ENCODE results near the gene TMEM128.

The TMEM128 gene

DNA sequence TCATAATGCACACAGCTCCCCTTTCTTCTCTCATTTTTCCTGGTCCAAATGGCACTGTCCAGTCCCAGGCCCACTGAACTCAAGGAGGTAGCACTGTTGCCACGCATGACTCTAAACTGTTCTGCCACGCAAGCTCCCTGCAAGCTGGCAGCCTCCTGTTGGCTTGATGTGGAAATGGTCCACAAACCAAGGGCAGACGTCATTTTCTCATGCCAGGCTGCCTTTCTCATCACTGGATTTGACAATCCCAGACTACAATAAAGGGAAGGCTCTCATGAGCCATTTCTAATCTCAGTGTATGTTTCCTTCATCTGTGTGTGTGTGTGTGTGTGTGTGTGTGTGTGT is 43.6 kb downstream of the TMEM128 start:
- H3K14ac ChIP-seq (ENCODE audit: low read length), result no peak overlapping the region
- H3K4ac ChIP-seq (ENCODE audit: low read length), result no peak overlapping the region
- WGBS, 2 donors (ENCODE audit: extremely low coverage in 2 of 2, insufficient read length in 2 of 2, insufficient replicate concordance in 1 of 2), result no CpG with 5 or more reads among the region's 3 CpGs
- no peak overlapping the region for H3K23ac ChIP-seq (ENCODE audit: low read depth, low read length, poor library complexity)
- no peak overlapping the region for H3K9ac ChIP-seq (ENCODE audit: low read depth, low read length, poor library complexity)
- H2BK15ac ChIP-seq (ENCODE audit: low read length), result no peak overlapping the region
- H2BK120ac ChIP-seq (ENCODE audit: low read depth, low read length), result no peak overlapping the region
- peaks cover 0 to 15% (median 0%) of the 10 kb centered on the region in 3 experiments for H3K27me3 ChIP-seq (ENCODE audit: control insufficient read depth in 3 of 3, insufficient read depth in 3 of 3, low read depth in 1 of 3, low read length in 3 of 3)
- H3K4me2 ChIP-seq (ENCODE audit: insufficient read depth, low read length, poor library complexity, severe bottlenecking), result no peak overlapping the region
- H3K9me3 ChIP-seq (replicated peaks in 1 of 2; ENCODE audit: control insufficient read depth in 2 of 2, insufficient read depth in 1 of 2, low read depth in 1 of 2, low read length in 2 of 2), result no peaks in the 10 kb centered on the region
- no peak overlapping the region for H3K18ac ChIP-seq (ENCODE audit: low read length)
- no peak overlapping the region for H3K27ac ChIP-seq (replicated peaks; ENCODE audit: low read length)
- H3K4me1 ChIP-seq (ENCODE audit: control insufficient read depth in 2 of 2, insufficient read depth in 1 of 2, low read depth in 1 of 2, low read length in 2 of 2), result peaks cover 0 to 5% of the 10 kb centered on the region in 2 donors
- no peaks in the 10 kb centered on the region for H3K36me3 ChIP-seq (replicated peaks in 1 of 2; ENCODE audit: control insufficient read depth in 2 of 2, insufficient read depth in 2 of 2, low read length in 2 of 2)
- no peak overlapping the region for H4K91ac ChIP-seq (ENCODE audit: low read depth, low read length, poor library complexity)
- no peak overlapping the region for H2BK12ac ChIP-seq (ENCODE audit: low read length)
- no peak overlapping the region for H2AK5ac ChIP-seq (ENCODE audit: low read depth, low read length)
- H4K8ac ChIP-seq (ENCODE audit: low read depth, low read length), result no peak overlapping the region
- no peak for DNase-seq (ENCODE audit: low spot score)
- no peak overlapping the region for H3K4me3 ChIP-seq (ENCODE audit: low read length in 2 of 2)
- H2BK5ac ChIP-seq (ENCODE audit: low read length), result no peak overlapping the region
- H2AFZ ChIP-seq (ENCODE audit: low read length), result no peak overlapping the region
- H3K79me1 ChIP-seq (ENCODE audit: low read depth, low read length), result no peaks in the 10 kb centered on the region

DNA sequence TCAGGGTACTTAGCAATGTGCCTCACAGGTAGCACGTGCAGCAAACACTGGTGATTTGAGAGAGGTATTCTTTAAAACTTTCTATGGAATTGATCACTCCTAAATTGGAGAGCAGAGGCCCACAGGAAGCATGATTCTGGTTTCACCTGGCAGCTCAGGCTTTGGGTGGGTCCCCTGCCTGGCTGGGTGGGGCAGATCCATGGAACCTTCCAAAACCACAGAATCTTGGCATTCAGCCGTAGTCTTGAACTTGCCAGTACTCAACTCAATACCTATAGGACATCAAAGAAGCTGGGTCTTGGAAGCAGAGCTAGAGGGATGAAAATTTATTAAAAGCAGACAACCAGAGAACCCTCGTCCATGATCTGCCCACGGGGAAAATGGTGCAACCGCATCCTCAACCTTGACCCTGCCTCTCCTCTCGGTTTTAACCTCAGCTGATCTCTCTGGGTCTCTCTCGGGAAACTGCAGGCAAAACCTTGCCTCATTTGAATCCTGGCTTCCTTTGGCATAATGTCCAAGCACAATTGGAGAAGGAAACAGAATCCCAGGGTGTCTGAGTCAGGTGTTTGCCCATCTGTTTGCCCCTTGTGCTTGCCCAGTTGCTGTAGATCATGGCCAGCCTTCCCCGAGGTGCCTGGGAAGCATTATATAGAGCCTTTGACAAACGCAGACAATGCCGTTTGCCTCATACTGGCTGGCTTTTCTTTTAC is 44.2 kb downstream of the TMEM128 start:
- Histone ChIP-seq H2BK12ac (ENCODE audit: low read length) (no peak overlapping the region), H3K4me1 (ENCODE audit: control insufficient read depth in 2 of 2, insufficient read depth in 1 of 2, low read depth in 1 of 2, low read length in 2 of 2) (peaks cover 0 to 5% of the 10 kb centered on the region in 2 donors), H3K79me1 (ENCODE audit: low read depth, low read length) (no peaks in the 10 kb centered on the region), H3K23ac (ENCODE audit: low read depth, low read length, poor library complexity) (no peak overlapping the region), H3K27me3 (ENCODE audit: control insufficient read depth in 3 of 3, insufficient read depth in 3 of 3, low read depth in 1 of 3, low read length in 3 of 3) (peaks cover 0 to 12% (median 0%) of the 10 kb centered on the region in 3 experiments), H4K8ac (ENCODE audit: low read depth, low read length) (no peak overlapping the region), H2BK15ac (ENCODE audit: low read length) (no peak overlapping the region), H3K18ac (ENCODE audit: low read length) (no peak overlapping the region), H3K9ac (ENCODE audit: low read depth, low read length, poor library complexity) (no peak overlapping the region), H2BK5ac (ENCODE audit: low read length) (no peak overlapping the region), H2BK120ac (ENCODE audit: low read depth, low read length) (no peak overlapping the region), H2AK5ac (ENCODE audit: low read depth, low read length) (no peak overlapping the region), H3K36me3 (replicated peaks in 1 of 2; ENCODE audit: control insufficient read depth in 2 of 2, insufficient read depth in 2 of 2, low read length in 2 of 2) (no peaks in the 10 kb centered on the region), H3K27ac (replicated peaks; ENCODE audit: low read length) (no peak overlapping the region), H3K14ac (ENCODE audit: low read length) (no peak overlapping the region), H2AFZ (ENCODE audit: low read length) (no peak overlapping the region), H3K4me3 (ENCODE audit: low read length in 2 of 2) (no peak overlapping the region), H3K4ac (ENCODE audit: low read length) (no peak overlapping the region), H3K9me3 (replicated peaks in 1 of 2; ENCODE audit: control insufficient read depth in 2 of 2, insufficient read depth in 1 of 2, low read depth in 1 of 2, low read length in 2 of 2) (no peaks in the 10 kb centered on the region), H3K4me2 (ENCODE audit: insufficient read depth, low read length, poor library complexity, severe bottlenecking) (no peak overlapping the region), H4K91ac (ENCODE audit: low read depth, low read length, poor library complexity) (no peak overlapping the region)
- DNase-seq (ENCODE audit: low spot score), result no peak
- WGBS, 2 donors (ENCODE audit: extremely low coverage in 2 of 2, insufficient read length in 2 of 2, insufficient replicate concordance in 1 of 2), result no CpG with 5 or more reads among the region's 10 CpGs

DNA sequence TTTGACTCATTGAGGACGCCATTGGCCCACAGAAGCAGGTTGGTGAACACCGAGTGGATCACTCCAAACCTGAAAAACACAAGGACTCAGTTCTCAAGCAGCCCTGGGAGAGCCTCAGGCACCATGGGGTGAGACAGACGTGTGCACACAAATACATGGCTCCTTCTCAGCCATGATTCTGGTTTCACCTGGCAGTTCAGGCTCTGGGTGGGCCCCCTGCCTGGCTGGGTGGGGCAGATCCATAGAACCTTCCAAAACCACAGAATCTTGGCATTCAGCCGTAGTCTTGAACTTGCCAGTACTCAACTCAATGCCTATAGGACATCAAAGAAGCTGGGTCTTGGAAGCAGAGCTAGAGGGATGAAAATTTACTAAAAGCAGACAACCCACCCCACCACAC is 45.5 kb downstream of the TMEM128 start:
- H2BK15ac ChIP-seq (ENCODE audit: low read length), result no peak overlapping the region
- no peak overlapping the region for H2BK5ac ChIP-seq (ENCODE audit: low read length)
- H2AFZ ChIP-seq (ENCODE audit: low read length), result no peak overlapping the region
- no peak overlapping the region for H3K23ac ChIP-seq (ENCODE audit: low read depth, low read length, poor library complexity)
- no peak overlapping the region for H2AK5ac ChIP-seq (ENCODE audit: low read depth, low read length)
- no peak overlapping the region for H3K4me2 ChIP-seq (ENCODE audit: insufficient read depth, low read length, poor library complexity, severe bottlenecking)
- no peak overlapping the region for H3K27ac ChIP-seq (replicated peaks; ENCODE audit: low read length)
- H3K9me3 ChIP-seq (replicated peaks in 1 of 2; ENCODE audit: control insufficient read depth in 2 of 2, insufficient read depth in 1 of 2, low read depth in 1 of 2, low read length in 2 of 2), result no peaks in the 10 kb centered on the region
- no peak overlapping the region for H3K9ac ChIP-seq (ENCODE audit: low read depth, low read length, poor library complexity)
- no peak overlapping the region for H2BK12ac ChIP-seq (ENCODE audit: low read length)
- peaks cover 0 to 5% of the 10 kb centered on the region in 2 donors for H3K4me1 ChIP-seq (ENCODE audit: control insufficient read depth in 2 of 2, insufficient read depth in 1 of 2, low read depth in 1 of 2, low read length in 2 of 2)
- no peaks in the 10 kb centered on the region for H3K36me3 ChIP-seq (replicated peaks in 1 of 2; ENCODE audit: control insufficient read depth in 2 of 2, insufficient read depth in 2 of 2, low read length in 2 of 2)
- H3K4ac ChIP-seq (ENCODE audit: low read length), result no peak overlapping the region
- WGBS, 2 donors (ENCODE audit: extremely low coverage in 2 of 2, insufficient read length in 2 of 2, insufficient replicate concordance in 1 of 2), result no CpG with 5 or more reads among the region's 4 CpGs
- no peak overlapping the region for H3K18ac ChIP-seq (ENCODE audit: low read length)
- no peak overlapping the region for H4K91ac ChIP-seq (ENCODE audit: low read depth, low read length, poor library complexity)
- no peak overlapping the region for H3K14ac ChIP-seq (ENCODE audit: low read length)
- H4K8ac ChIP-seq (ENCODE audit: low read depth, low read length), result no peak overlapping the region
- no peak overlapping the region for H3K4me3 ChIP-seq (ENCODE audit: low read length in 2 of 2)
- no peak for DNase-seq (ENCODE audit: low spot score)
- H2BK120ac ChIP-seq (ENCODE audit: low read depth, low read length), result no peak overlapping the region
- peaks cover 0 to 10% (median 0%) of the 10 kb centered on the region in 3 experiments for H3K27me3 ChIP-seq (ENCODE audit: control insufficient read depth in 3 of 3, insufficient read depth in 3 of 3, low read depth in 1 of 3, low read length in 3 of 3)
- no peaks in the 10 kb centered on the region for H3K79me1 ChIP-seq (ENCODE audit: low read depth, low read length)

DNA sequence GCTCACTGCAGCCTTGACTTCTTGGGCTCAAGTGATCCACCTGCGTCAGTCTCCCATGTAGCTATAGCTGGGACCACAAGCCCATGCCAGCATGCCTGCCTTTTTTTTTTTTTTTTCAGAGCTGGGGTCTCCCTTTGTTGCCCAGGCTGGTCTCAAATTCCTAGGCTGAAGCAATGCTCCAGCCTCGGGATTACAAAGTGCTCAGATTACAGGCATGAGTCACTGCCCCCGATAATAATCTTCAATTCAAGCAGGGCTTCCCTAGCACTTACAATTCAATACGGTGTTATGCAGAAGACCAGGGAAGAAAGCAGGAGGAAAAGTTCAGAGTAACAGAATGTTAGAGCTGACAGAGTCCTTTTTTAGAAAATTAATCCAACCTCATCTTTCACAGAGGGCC is 47.4 kb downstream of the TMEM128 start:
- Histone ChIP-seq H3K4me3 (ENCODE audit: low read length in 2 of 2) (no peak overlapping the region), H3K27ac (replicated peaks; ENCODE audit: low read length) (no peak overlapping the region)

More for the DNA sequence above, 47.4 kb downstream of the TMEM128 start:
- Histone ChIP-seq H3K4me2 (ENCODE audit: insufficient read depth, low read length, poor library complexity, severe bottlenecking) (no peak overlapping the region), H2BK5ac (ENCODE audit: low read length) (no peak overlapping the region), H3K4me1 (ENCODE audit: control insufficient read depth in 2 of 2, insufficient read depth in 1 of 2, low read depth in 1 of 2, low read length in 2 of 2) (peaks cover 0 to 5% of the 10 kb centered on the region in 2 donors), H3K9me3 (replicated peaks in 1 of 2; ENCODE audit: control insufficient read depth in 2 of 2, insufficient read depth in 1 of 2, low read depth in 1 of 2, low read length in 2 of 2) (no peaks in the 10 kb centered on the region), H3K9ac (ENCODE audit: low read depth, low read length, poor library complexity) (no peak overlapping the region), H2AK5ac (ENCODE audit: low read depth, low read length) (no peak overlapping the region), H3K18ac (ENCODE audit: low read length) (no peak overlapping the region), H2BK120ac (ENCODE audit: low read depth, low read length) (no peak overlapping the region), H3K14ac (ENCODE audit: low read length) (no peak overlapping the region), H3K27me3 (ENCODE audit: control insufficient read depth in 3 of 3, insufficient read depth in 3 of 3, low read depth in 1 of 3, low read length in 3 of 3) (peaks cover 0 to 10% (median 0%) of the 10 kb centered on the region in 3 experiments), H4K91ac (ENCODE audit: low read depth, low read length, poor library complexity) (no peak overlapping the region), H4K8ac (ENCODE audit: low read depth, low read length) (no peak overlapping the region), H3K79me1 (ENCODE audit: low read depth, low read length) (no peaks in the 10 kb centered on the region), H3K23ac (ENCODE audit: low read depth, low read length, poor library complexity) (no peak overlapping the region), H2AFZ (ENCODE audit: low read length) (no peak overlapping the region), H3K36me3 (replicated peaks in 1 of 2; ENCODE audit: control insufficient read depth in 2 of 2, insufficient read depth in 2 of 2, low read length in 2 of 2) (no peaks in the 10 kb centered on the region), H2BK12ac (ENCODE audit: low read length) (no peak overlapping the region), H3K4ac (ENCODE audit: low read length) (no peak overlapping the region), H2BK15ac (ENCODE audit: low read length) (no peak overlapping the region)
- no peak for DNase-seq (ENCODE audit: low spot score)
- no CpG with 5 or more reads among the region's 4 CpGs for WGBS, 2 donors (ENCODE audit: extremely low coverage in 2 of 2, insufficient read length in 2 of 2, insufficient replicate concordance in 1 of 2)

Measured in neuronal stem cell (in vitro differentiated cells).